Tibial nerve (tissue), 4 donors: ENCODE results near the gene CUX1. TPM values are rescaled to one million over a fixed set of nuclear protein-coding genes. Genes with fewer than 3 reads are reported as not detected.

Experiments
- DNase-seq, 2 donors: peaks; one replicate each; pipeline ENCODE4 v3.0.0-alpha.2; 2019; ENCODE audit warnings: low spot score in 2 of 2
- H3K27ac ChIP-seq, 4 donors: fragments of 200-600 bp; sonication (generic) in 3 of 4; one replicate each; pipeline ENCODE4 v1.5.1; 2017 to 2019; ENCODE audit warnings: mild to moderate bottlenecking in 1 of 4
- H3K27me3 ChIP-seq, 2 donors: fragments of 200-600 bp; sonication (generic) in 1 of 2; one replicate each; pipeline versions ENCODE4 v1.5.1 to v1.6.0; 2017 to 2019
- H3K36me3 ChIP-seq, 3 donors: fragments of 200-600 bp; sonication (generic); one replicate each; pipeline ENCODE4 v1.5.1; 2018 to 2019
- H3K4me1 ChIP-seq, 4 donors: fragments of 200-600 bp; sonication (generic) in 3 of 4; one replicate each; pipeline ENCODE4 v1.5.1; 2017 to 2019
- H3K4me3 ChIP-seq, 4 donors: fragments of 200-600 bp; sonication (generic) in 3 of 4; one replicate each; pipeline ENCODE4 v1.5.1; 2017 to 2019; ENCODE audit warnings: mild to moderate bottlenecking in 1 of 4, moderate library complexity in 1 of 4
- H3K9me3 ChIP-seq, 4 donors: fragments of 200-600 bp; sonication (generic) in 3 of 4; one replicate each; pipeline ENCODE4 v1.5.1; 2017 to 2019
- CTCF ChIP-seq, 5 experiments: fragments of 200-600 bp in 3 of 5; fragments of 450-650 bp in 2 of 5; sonication (generic) in 3 of 5; IDR thresholded peaks; one replicate each; pipeline ENCODE4 v1.5.1; 2016 to 2019; ENCODE audit warnings: antibody characterized with exemption in 5 of 5, mild to moderate bottlenecking in 3 of 5, moderate library complexity in 2 of 5
- EP300 ChIP-seq, 2 donors: sonication (generic); formaldehyde crosslinking; IDR thresholded peaks; one replicate each; pipeline ENCODE4 v1.6.1; 2017; ENCODE audit warnings: antibody characterized with exemption in 2 of 2, mild to moderate bottlenecking in 1 of 2
- POLR2A ChIP-seq, 2 donors: fragments of 450-650 bp; IDR thresholded peaks; one replicate each; pipeline ENCODE4 v1.6.1; 2017; ENCODE audit warnings: antibody characterized with exemption in 2 of 2, mild to moderate bottlenecking in 2 of 2, moderate library complexity in 2 of 2
- WGBS, 2 donors: methylation state at CpG; one replicate each; pipeline ENCODE4 v1.1.5; 2018; 5-methylcytosine and 5-hydroxymethylcytosine counted together
- total RNA-seq, 4 donors: library from RNA; depleted of rRNA; stranded (reverse); fragments of >200 nt; gene quantifications; one replicate each; pipeline ENCODE4 v1.1.0, GENCODE V29; 2016

The CUX1 gene
- total RNA-seq, 4 donors from 2014 or later, result 74.5 to 104 (median 84.3) TPM

- no peaks in the 10 kb centered on the region for H3K27me3 ChIP-seq
- no peak overlapping the region for H3K4me3 ChIP-seq
- TF ChIP-seq POLR2A (IDR thresholded peaks at IDR 0.05), result no peak
- no peak for TF ChIP-seq CTCF (IDR thresholded peaks at IDR 0.05)
- TF ChIP-seq EP300 (IDR thresholded peaks at IDR 0.05), result no peak
- no peaks in the 10 kb centered on the region for H3K4me1 ChIP-seq
- H3K27ac ChIP-seq, result no peak overlapping the region
- 94 to 95% methylated on average over 20 of the region's 20 CpGs for WGBS, 2 donors
- no peaks in the 10 kb centered on the region for H3K9me3 ChIP-seq
- no peak for DNase-seq
- H3K36me3 ChIP-seq, result peaks cover 0 to 11% (median 0%) of the 10 kb centered on the region in 3 donors
These were observed 171.7 kb downstream of the CUX1 start for GRCh38 chr7:101989101-101989500.

GRCh38 chr7:101990811-101991418 is 173.5 kb downstream of the CUX1 start:
- no peaks in the 10 kb centered on the region for H3K27me3 ChIP-seq
- 81 to 82% methylated on average over 17 of the region's 17 CpGs for WGBS, 2 donors
- H3K36me3 ChIP-seq, result peaks cover 0 to 11% (median 0%) of the 10 kb centered on the region in 3 donors
- H3K27ac ChIP-seq, result peak overlapping the region in 1 of 4 donors; percentile 8
- H3K4me1 ChIP-seq, result no peaks in the 10 kb centered on the region
- H3K9me3 ChIP-seq, result no peaks in the 10 kb centered on the region
- no peak for DNase-seq
- H3K4me3 ChIP-seq, result no peak overlapping the region
- TF ChIP-seq CTCF (IDR thresholded peaks at IDR 0.05), result no peak
- TF ChIP-seq EP300 (IDR thresholded peaks at IDR 0.05), result no peak
- no peak for TF ChIP-seq POLR2A (IDR thresholded peaks at IDR 0.05)

- no peak for DNase-seq
- WGBS, 2 donors, result 80 to 96% methylated on average over 3 of the region's 3 CpGs
These were observed 174.4 kb downstream of the CUX1 start for GRCh38 chr7:101991860-101992259.

GRCh38 chr7:101993311-101993710 is 175.9 kb downstream of the CUX1 start:
- no peak for TF ChIP-seq POLR2A (IDR thresholded peaks at IDR 0.05)
- TF ChIP-seq CTCF (IDR thresholded peaks at IDR 0.05), result no peak
- no peak for TF ChIP-seq EP300 (IDR thresholded peaks at IDR 0.05)
- WGBS, 2 donors, result 94% methylated on average over 8 of the region's 8 CpGs
- no peaks in the 10 kb centered on the region for H3K27me3 ChIP-seq
- H3K36me3 ChIP-seq, result no peaks in the 10 kb centered on the region
- H3K4me3 ChIP-seq, result no peak overlapping the region
- H3K4me1 ChIP-seq, result no peaks in the 10 kb centered on the region
- DNase-seq, result no peak
- H3K27ac ChIP-seq, result no peak overlapping the region
- H3K9me3 ChIP-seq, result no peaks in the 10 kb centered on the region

More at GRCh38 chr7:101991860-101992259, 174.4 kb downstream of the CUX1 start:
- Histone ChIP-seq H3K4me3 (no peak overlapping the region), H3K27me3 (no peaks in the 10 kb centered on the region), H3K36me3 (peaks cover 0 to 9% (median 0%) of the 10 kb centered on the region in 3 donors), H3K4me1 (no peaks in the 10 kb centered on the region), H3K9me3 (no peaks in the 10 kb centered on the region), H3K27ac (no peak overlapping the region)
- TF ChIP-seq EP300 (IDR thresholded peaks at IDR 0.05) (no peak), CTCF (IDR thresholded peaks at IDR 0.05) (no peak), POLR2A (IDR thresholded peaks at IDR 0.05) (no peak)

- H3K27me3 ChIP-seq, result no peaks in the 10 kb centered on the region
- no peaks in the 10 kb centered on the region for H3K36me3 ChIP-seq
- no peaks in the 10 kb centered on the region for H3K9me3 ChIP-seq
- 92% methylated on average over 5 of the region's 5 CpGs for WGBS, 2 donors
- H3K27ac ChIP-seq, result no peak overlapping the region
- DNase-seq, result no peak
- no peaks in the 10 kb centered on the region for H3K4me1 ChIP-seq
- TF ChIP-seq POLR2A (IDR thresholded peaks at IDR 0.05) (no peak), CTCF (IDR thresholded peaks at IDR 0.05) (no peak)
- H3K4me3 ChIP-seq, result no peak overlapping the region
These were observed 177.7 kb downstream of the CUX1 start for GRCh38 chr7:101995121-101995520.
